ENCODE measurements around the gene FAM180A.

FAM180A gene

DNA sequence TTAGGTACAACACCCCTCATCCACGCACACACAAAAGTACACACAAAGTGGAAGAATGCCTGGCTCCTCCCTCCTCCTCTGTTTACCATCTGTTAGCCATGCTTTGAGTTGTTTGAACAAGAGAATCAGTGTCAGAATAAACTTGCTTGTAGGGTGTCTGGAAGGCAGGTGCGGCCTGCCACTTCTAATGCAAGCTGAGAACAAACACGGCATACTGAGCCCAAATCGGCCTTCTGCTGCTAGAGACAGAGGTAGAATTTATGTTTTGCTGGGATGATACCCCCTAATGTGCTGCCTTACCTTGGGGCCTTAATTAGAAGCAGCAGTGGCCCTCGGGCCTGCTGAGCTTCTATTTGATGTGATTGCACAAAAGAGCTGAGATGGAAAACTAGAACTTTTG is 24.9 kb upstream of the FAM180A start:
- peak overlapping the region; percentile 3; the same call in 1 of the 2 replicates for H3K4me3 ChIP-seq (ENCODE audit: low read depth, low read length)
- peak; percentile 73 for DNase-seq (ENCODE audit: low read depth)
- TF ChIP-seq, protein P1, sequence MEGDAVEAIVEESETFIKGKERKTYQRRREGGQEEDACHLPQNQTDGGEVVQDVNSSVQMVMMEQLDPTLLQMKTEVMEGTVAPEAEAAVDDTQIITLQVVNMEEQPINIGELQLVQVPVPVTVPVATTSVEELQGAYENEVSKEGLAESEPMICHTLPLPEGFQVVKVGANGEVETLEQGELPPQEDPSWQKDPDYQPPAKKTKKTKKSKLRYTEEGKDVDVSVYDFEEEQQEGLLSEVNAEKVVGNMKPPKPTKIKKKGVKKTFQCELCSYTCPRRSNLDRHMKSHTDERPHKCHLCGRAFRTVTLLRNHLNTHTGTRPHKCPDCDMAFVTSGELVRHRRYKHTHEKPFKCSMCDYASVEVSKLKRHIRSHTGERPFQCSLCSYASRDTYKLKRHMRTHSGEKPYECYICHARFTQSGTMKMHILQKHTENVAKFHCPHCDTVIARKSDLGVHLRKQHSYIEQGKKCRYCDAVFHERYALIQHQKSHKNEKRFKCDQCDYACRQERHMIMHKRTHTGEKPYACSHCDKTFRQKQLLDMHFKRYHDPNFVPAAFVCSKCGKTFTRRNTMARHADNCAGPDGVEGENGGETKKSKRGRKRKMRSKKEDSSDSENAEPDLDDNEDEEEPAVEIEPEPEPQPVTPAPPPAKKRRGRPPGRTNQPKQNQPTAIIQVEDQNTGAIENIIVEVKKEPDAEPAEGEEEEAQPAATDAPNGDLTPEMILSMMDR (IDR thresholded peaks at IDR 0.05; ENCODE audit: control insufficient read depth, extremely low read depth, insufficient read depth), result no peak

DNA sequence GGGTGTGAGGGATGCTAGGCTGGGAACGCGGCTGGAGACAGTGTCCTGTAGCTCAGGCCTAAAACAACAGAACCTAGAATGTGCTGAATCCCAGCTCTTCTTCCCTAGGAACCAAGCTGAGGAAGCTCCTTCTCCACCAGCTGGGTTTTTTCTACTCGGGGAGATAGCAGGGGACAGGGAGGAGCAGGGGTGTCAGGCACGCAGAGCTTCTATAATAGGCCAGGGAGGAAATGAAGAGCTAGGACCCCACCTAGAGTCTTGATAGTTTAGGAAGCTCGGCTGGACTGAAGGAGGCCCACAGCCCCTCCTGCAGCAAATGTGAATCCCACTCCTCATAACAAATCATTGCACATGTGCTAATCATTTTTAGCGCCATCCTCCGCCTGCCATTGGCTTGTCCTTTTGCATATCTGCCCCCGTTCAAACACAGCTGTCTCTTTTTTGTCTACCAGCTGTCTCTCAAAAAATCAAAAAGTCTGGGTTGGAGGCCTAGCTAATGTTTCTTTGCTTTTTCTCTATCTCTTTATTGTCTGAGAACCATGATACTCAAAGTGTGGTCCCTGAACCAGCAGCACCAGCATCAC is 24.1 kb upstream of the FAM180A start:
- TF ChIP-seq, protein P1 (IDR thresholded peaks at IDR 0.05; ENCODE audit: control insufficient read depth, extremely low read depth, insufficient read depth), result no peak
- DNase-seq (ENCODE audit: low read depth), result no peak
- no peak overlapping the region for H3K4me3 ChIP-seq (ENCODE audit: low read depth, low read length)

DNA sequence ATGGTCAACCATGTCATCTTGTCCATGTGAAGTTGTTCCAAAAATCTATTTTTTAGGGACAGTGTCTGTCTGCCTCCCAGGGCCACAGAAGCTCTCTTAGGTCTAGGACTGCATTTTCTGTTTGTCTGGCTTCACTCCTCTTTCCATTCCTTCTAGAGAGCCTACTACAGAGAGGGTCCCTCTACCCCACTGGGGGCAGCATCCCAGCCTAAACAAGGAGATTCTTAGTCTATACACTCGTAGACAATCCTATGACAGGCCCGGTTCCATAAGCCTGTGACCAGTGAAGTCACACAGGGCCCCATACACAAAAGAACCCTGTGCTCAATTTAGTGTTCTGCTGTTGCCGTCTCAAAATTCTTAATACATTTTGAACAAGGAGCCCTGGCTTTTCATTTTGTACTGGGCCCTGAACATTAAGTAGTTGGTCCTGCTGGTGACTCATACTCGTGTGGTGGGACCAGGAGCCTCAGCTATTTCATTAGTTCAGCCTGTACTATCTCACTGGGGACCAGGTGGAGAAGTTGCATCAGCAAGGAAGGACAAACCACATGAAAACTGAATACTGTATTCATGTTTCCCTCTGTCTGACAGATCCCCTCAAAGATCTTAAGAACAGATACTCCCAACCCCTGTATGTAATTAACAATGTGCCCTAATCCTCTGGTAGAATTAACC is 23.5 kb upstream of the FAM180A start:
- DNase-seq (ENCODE audit: low read depth), result no peak
- TF ChIP-seq, protein P1 (IDR thresholded peaks at IDR 0.05; ENCODE audit: control insufficient read depth, extremely low read depth, insufficient read depth), result no peak
- no peak overlapping the region for H3K4me3 ChIP-seq (ENCODE audit: low read depth, low read length)

DNA sequence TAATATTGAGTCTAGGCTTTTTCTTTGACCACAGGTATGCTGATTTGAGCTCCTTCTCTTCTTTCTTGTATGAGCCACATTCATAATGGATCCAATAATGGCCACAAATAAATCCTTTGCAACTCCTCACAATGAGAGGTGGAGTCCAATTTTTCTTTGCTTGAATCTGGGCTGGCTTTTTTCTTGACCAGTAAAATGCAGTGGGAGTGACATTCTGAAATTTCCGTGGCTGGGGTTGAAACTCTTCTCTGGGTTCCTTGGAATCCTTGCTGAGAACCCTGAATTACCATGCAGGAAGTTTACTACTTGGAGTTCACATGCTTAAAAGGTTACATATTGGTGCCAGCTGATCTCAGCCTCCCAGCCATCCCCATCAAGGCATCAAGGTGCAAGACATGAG is 22.4 kb upstream of the FAM180A start:
- TF ChIP-seq, protein P1 (IDR thresholded peaks at IDR 0.05; ENCODE audit: control insufficient read depth, extremely low read depth, insufficient read depth), result no peak
- DNase-seq (ENCODE audit: low read depth), result no peak

DNA sequence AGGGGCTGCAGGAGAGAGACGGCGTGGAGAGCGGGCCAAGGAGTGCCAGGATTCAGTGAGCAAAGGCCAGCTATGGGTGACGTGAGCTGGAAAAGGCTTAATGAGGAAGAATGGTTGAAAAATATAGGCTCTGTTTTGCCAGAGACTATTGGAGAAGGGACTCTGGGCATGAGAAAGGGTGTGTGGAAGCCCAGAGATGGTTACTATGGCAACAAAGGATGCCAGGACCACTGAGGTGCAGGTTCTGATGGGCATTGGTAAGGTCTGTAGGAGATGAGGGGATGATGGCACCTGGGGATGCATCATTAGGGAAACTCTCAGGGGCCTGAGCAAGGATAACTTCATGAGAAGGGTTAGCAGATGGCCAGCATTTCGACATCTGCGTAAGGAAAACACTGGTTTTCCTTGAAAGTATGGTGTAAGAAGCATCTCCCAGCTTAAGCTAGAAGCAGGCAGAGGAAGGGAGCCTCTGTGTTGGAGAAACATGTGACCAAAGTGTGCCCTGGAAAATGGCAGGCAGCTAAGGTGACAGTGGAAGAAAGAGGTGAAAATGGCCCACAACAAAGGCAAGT is 21.6 kb upstream of the FAM180A start:
- TF ChIP-seq, protein P1 (IDR thresholded peaks at IDR 0.05; ENCODE audit: control insufficient read depth, extremely low read depth, insufficient read depth), result no peak
- no peak overlapping the region for H3K4me3 ChIP-seq (ENCODE audit: low read depth, low read length)
- DNase-seq (ENCODE audit: low read depth), result no peak

More for the DNA sequence above, 22.4 kb upstream of the FAM180A start:
- no peak overlapping the region for H3K4me3 ChIP-seq (ENCODE audit: low read depth, low read length)

DNA sequence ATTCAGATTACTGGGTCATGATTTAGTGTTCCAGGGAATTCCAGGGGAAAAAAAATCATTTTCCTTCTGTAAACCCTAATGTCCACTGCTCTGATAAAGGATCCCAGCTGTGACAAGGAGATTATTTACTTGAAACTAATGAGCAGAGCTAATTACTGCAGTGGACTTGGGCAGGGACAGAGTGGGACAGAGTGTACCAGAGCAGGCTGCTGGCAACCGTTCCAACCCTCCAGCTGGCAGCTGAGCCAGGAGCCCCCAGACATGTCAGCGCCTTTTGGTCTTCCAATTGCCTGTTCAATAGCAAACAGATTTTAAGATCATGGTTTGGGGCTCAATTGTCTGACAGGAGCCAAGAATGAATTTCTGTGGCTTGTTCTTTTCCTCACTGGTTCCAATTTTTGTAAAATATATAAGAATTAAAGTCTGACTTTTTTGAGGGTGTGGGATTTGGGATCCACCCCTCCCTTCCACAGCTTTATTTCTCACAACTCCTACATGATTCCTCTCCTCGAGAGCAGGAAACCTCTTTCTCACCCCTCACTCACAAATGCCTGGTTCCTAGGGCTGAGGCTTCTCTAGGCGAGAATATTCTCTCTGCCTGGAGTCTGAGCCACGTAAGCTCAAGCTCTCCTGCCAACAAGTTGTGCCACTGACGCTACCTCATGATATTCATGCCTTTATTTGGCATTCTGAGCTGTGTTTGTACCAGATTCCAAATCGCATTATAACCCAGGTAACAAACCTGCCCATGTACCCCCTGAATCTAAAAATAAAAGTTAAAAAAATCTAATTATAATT is 20.6 kb upstream of the FAM180A start:
- TF ChIP-seq, protein P1 (IDR thresholded peaks at IDR 0.05; ENCODE audit: control insufficient read depth, extremely low read depth, insufficient read depth), result no peak
- no peak overlapping the region for H3K4me3 ChIP-seq (ENCODE audit: low read depth, low read length)
- DNase-seq (ENCODE audit: low read depth), result no peak

Data from LNCaP clone FGC (cell line).